Subcutaneous adipose tissue (tissue), 4 donors: ENCODE results near the gene CCNJ. TPM values are rescaled to one million over a fixed set of nuclear protein-coding genes. Genes with fewer than 3 reads are reported as not detected.

ENCODE experiments used
- CTCF ChIP-seq: fragments of 450-650 bp; IDR thresholded peaks from one replicate; pipeline ENCODE4 v1.5.1; 2016; ENCODE audit warnings: low read depth, mild to moderate bottlenecking, control low read depth, antibody characterized with exemption, moderate library complexity
- total RNA-seq, 4 donors: library from RNA; depleted of rRNA; stranded (reverse); fragments of >200 nt; gene quantifications; one replicate each; pipeline ENCODE4 v1.1.0, GENCODE V29; 2016

Gene CCNJ
- total RNA-seq, 4 donors from 2014 or later = 2.6 to 5.6 (median 4.8) TPM

- TF ChIP-seq CTCF = no peak
Measured at GRCh38 chr10:96089670-96090462, 46.5 kb downstream of the CCNJ start.

- TF ChIP-seq CTCF = no peak
Measured at GRCh38 chr10:96090463-96090800, 47.0 kb downstream of the CCNJ start.

GRCh38 chr10:96092999-96093767 lies 49.8 kb downstream of the CCNJ start:
- TF ChIP-seq CTCF = no peak

GRCh38 chr10:96093948-96094347 lies 50.6 kb downstream of the CCNJ start:
- no peak for TF ChIP-seq CTCF

GRCh38 chr10:96096958-96097357 lies 53.6 kb downstream of the CCNJ start:
- no peak for TF ChIP-seq CTCF

GRCh38 chr10:96097865-96098264 lies 54.5 kb downstream of the CCNJ start:
- TF ChIP-seq CTCF = no peak

- TF ChIP-seq CTCF = no peak
Measured at GRCh38 chr10:96107623-96108038, 64.2 kb downstream of the CCNJ start.
